ENCODE data around the gene TENM4. TPM values are rescaled to one million over a fixed set of nuclear protein-coding genes. Genes with fewer than 3 reads are reported as not detected.

The TENM4 gene
- total RNA-seq, 1 donor from 2014 or later = 0.63 TPM

DNA sequence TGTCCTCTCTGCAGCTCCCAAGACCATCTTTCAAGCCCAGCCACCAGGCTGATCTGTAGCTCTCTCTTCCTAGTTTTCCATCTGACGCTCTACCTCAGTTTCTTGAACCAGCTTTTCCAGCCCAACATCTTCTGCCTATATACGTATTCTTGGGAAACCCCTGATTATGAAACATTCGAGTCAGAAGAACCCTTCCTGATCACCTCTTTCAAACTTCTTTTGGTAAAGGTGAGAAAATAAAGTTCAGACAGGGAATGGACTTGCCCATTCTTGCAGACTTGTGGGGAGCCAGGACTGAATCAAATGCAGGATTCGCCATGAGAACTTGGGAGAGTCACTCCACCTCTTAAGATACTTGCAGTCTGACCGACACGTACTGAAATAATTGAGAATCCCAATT lies 696.6 kb downstream of the TENM4 start:
- TF ChIP-seq, protein P1, sequence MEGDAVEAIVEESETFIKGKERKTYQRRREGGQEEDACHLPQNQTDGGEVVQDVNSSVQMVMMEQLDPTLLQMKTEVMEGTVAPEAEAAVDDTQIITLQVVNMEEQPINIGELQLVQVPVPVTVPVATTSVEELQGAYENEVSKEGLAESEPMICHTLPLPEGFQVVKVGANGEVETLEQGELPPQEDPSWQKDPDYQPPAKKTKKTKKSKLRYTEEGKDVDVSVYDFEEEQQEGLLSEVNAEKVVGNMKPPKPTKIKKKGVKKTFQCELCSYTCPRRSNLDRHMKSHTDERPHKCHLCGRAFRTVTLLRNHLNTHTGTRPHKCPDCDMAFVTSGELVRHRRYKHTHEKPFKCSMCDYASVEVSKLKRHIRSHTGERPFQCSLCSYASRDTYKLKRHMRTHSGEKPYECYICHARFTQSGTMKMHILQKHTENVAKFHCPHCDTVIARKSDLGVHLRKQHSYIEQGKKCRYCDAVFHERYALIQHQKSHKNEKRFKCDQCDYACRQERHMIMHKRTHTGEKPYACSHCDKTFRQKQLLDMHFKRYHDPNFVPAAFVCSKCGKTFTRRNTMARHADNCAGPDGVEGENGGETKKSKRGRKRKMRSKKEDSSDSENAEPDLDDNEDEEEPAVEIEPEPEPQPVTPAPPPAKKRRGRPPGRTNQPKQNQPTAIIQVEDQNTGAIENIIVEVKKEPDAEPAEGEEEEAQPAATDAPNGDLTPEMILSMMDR (IDR thresholded peaks at IDR 0.05; ENCODE audit: borderline replicate concordance) = no peak
- no peak for DNase-seq
- intact Hi-C loops (cut with micrococcal nuclease) = no loop called here
- H3K4me3 ChIP-seq = no peak overlapping the region
- no peak overlapping the region for H3K27ac ChIP-seq (replicated peaks)
- no peaks in the 10 kb centered on the region for H3K9me3 ChIP-seq (replicated peaks)
- peaks cover 21% of the 10 kb centered on the region for H3K4me1 ChIP-seq
- no peaks in the 10 kb centered on the region for H3K36me3 ChIP-seq
- H3K27me3 ChIP-seq (ENCODE audit: low read depth) = peaks cover 30% of the 10 kb centered on the region

DNA sequence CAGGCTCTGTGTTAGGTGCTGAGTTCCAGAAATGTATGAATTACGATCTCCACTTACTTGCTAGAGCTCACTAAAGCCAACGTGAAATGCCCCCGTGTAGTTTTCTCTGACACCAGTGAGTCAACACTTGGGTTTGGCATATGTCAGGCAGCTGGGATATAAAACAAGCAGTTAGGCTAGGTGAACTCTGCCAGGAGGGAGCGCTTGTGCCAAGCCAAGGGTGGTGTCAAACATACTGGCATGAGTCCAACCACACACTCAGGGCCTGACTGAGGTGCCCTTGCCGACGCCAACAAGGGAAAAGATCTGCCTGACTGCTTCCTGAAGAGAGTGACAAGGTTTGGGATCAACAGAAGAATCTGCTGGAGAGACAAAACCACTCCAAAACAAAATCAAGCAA lies 698.4 kb downstream of the TENM4 start:
- H3K27ac ChIP-seq (replicated peaks) = peak overlapping the region; percentile 68

DNA sequence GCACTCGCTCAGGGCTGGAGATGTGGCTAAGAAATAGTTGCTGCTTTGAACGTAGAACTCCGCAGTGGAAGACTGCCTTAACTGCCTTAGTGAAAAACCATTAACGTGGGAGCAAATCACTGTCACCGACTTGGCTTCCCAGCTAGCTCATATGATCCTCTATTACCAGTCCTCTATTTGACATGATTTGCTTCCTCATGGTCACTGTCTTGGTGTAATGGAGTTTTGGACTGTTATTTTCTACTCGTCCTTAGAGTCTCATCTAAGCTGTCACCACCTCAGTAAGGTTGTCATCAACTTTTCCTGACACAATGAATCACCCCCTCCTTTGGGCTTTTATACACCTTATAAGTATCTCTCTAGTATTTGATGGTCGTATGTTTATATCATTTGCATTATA lies 699.1 kb downstream of the TENM4 start:
- Histone ChIP-seq H3K4me1 (peaks cover 21% of the 10 kb centered on the region), H3K27ac (replicated peaks) (peak overlapping the region; percentile 68), H3K36me3 (no peaks in the 10 kb centered on the region), H3K27me3 (ENCODE audit: low read depth) (peaks cover 13% of the 10 kb centered on the region), H3K9me3 (replicated peaks) (no peaks in the 10 kb centered on the region), H3K4me3 (no peak overlapping the region)
- no peak for DNase-seq
- intact Hi-C loops (cut with micrococcal nuclease) = no loop called here
- TF ChIP-seq, protein P1 (IDR thresholded peaks at IDR 0.05; ENCODE audit: borderline replicate concordance) = no peak

More for the DNA sequence above, 698.4 kb downstream of the TENM4 start:
- H3K36me3 ChIP-seq = no peaks in the 10 kb centered on the region
- TF ChIP-seq, protein P1 (IDR thresholded peaks at IDR 0.05; ENCODE audit: borderline replicate concordance) = no peak
- H3K27me3 ChIP-seq (ENCODE audit: low read depth) = peaks cover 16% of the 10 kb centered on the region
- H3K9me3 ChIP-seq (replicated peaks) = no peaks in the 10 kb centered on the region
- no peak overlapping the region for H3K4me3 ChIP-seq
- H3K4me1 ChIP-seq = peaks cover 21% of the 10 kb centered on the region
- DNase-seq = peak; percentile 69
- intact Hi-C loops (cut with micrococcal nuclease) = no loop called here

DNA sequence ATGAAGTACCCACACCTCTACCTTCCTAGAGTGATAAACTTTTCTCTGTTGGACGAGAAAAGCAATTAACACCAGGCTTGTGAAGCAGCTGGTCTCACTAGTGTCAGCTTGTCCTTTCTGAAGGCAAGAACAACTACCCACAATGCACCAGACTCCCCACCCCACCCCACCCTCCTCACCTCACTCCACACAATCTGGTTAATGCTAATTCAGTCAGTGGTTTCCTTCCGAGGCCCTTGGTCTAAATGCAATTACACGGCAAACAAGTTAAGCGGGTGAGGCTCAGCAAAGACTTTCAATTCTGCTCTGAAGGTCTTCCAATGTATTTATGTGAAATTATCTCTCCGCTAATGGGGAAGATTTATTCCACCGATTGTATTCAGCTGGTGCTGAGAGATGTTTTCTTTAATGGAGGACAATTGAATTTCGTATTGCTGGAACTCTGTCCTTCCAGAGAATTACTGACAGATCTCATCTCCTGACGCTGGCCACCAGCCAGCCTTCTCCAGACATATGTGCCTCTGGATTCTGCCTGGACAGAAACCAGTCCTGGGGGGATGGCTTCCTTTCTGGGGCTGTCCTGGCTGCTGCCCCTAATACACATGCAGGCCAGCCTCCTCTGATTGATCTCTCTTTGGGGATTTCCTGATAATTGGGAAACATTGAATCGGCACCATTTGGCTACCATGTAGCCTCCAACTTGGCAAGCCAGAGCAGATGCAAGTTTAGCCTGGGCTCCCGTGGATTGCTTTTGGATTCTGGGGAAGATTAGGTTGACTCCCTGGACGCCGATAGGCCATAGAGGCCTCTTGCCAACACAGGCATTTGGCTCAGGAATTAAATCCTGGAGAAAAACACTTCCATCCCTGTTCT lies 700.4 kb downstream of the TENM4 start:
- Histone ChIP-seq H3K9me3 (replicated peaks) (no peaks in the 10 kb centered on the region), H3K36me3 (no peaks in the 10 kb centered on the region), H3K27ac (replicated peaks) (no peak overlapping the region), H3K4me1 (peaks cover 21% of the 10 kb centered on the region), H3K27me3 (ENCODE audit: low read depth) (peaks cover 3% of the 10 kb centered on the region), H3K4me3 (no peak overlapping the region)
- intact Hi-C loops (cut with micrococcal nuclease) = no loop called here
- peak; percentile 31 for DNase-seq
- TF ChIP-seq, protein P1 (IDR thresholded peaks at IDR 0.05; ENCODE audit: borderline replicate concordance) = no peak

DNA sequence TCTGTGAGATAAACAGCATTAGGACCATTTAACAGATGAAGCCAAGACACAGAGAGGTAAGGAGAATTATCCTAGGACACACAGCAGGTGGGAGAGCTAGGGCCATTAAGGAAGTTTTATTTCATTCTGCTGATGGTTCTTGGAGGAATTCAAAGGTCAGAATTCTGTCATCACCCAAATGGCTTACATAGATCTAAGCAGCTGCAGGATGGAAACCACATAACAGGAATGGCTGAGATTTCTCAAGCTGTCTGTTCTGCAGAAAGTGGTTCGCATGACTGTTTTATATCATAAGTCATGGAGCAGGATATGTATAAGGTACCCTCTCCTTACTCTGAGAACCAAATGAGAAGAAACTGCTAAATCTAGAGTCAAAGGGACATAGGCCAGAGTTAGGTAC lies 702.9 kb downstream of the TENM4 start:
- Histone ChIP-seq H3K4me3 (no peak overlapping the region), H3K36me3 (no peaks in the 10 kb centered on the region), H3K4me1 (peaks cover 19% of the 10 kb centered on the region), H3K27ac (replicated peaks) (no peak overlapping the region), H3K9me3 (replicated peaks) (no peaks in the 10 kb centered on the region), H3K27me3 (ENCODE audit: low read depth) (peaks cover 5% of the 10 kb centered on the region)
- no peak for DNase-seq
- intact Hi-C loops (cut with micrococcal nuclease) = no loop called here
- TF ChIP-seq, protein P1 (IDR thresholded peaks at IDR 0.05; ENCODE audit: borderline replicate concordance) = no peak
